CD4-positive, alpha-beta T cell treated with Interleukin-2 at 100 ng/mL for 4 hours (primary cell): ENCODE results near the gene NOS1.

Experiments
- DNase-seq: peaks from one replicate; pipeline ENCODE4 v3.0.0-alpha.2; 2020; ENCODE audit warnings: low spot score

The NOS1 gene

DNA sequence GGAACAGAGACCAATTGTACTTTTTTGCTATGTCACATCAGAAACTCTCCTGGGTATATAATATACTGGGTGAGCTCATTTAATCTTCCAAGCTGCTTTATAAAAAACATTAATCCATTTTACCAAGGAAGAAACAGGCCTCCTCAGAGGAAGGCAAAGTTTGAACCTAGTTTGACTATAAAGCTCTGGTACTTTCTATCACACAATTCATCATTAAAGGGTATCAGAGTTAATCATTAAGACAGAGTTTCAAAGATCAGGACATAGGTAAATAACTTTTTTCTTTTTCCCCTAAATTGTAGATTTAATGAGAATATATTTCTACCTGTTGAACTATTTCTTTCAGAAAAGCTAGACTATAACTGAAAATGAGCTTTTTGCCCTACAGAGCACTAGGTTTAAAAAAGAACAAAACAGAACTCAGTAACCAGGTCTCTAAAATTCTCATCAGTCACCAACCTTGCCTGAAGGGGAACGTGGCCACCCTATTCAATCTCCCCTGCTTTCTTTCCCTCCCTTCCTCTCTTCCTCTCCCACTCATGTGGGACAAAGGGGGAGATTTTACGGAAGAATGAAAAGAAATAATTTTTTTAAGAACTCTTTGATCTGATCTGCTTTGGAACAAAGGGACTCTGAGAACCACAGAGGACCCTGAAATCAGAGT lies 189.8 kb downstream of the NOS1 start:
- DNase-seq: no peak

DNA sequence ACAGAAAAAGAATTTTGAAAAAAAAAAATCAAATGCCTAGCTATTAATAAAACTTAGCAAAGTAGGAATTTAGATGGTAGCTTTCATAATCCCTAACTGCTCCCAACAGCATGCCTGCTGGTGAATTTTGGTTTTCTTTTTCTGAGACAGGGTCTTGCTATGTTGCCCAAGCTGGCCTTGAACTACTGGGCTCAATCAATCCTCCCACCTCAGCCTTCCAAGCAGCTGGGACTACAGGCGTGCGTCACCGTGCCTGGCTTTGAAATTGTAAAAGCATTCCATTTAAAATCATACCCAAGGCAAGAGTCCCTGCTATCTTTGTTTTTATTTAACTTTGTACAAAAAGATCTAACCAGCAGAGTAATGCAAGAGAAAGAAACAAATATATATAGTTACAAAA lies 191.9 kb downstream of the NOS1 start:
- no peak for DNase-seq

DNA sequence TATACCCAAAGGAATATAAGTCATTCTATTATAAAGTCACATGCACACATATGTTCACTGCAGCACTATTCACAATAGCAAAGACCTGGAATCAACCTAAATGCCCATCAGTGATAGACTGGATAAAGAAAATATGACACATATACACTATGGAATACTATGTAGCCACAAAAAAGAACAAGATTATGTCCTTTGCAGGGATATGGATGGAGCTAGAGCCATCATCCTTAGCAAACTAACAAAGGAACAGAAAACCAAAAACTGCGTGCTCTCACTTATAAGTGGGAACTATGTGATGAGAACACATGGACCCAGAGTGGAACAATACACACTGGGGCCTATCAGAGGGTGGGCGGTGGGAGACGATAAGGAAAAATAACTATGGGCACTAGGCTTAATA lies 192.4 kb downstream of the NOS1 start:
- no peak for DNase-seq

DNA sequence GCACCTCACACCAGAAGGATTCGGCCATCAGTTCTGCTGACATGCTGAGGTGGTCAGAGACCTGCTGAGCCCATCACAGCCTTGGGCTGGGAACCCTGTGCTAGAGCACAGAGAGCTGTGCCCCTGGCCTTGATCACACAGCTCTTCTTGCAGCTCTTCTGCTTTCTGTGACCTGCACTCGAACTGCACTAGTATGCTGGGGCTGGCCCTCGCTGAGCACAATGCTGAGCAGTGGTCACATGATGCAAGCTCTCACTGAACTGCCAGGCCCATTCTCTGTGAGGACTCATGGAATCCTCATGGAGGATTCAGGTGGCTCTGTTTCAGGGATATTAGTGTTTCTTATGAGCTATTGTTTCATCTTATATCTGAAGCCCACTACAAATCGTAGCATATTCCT lies 193.7 kb downstream of the NOS1 start:
- DNase-seq: no peak

DNA sequence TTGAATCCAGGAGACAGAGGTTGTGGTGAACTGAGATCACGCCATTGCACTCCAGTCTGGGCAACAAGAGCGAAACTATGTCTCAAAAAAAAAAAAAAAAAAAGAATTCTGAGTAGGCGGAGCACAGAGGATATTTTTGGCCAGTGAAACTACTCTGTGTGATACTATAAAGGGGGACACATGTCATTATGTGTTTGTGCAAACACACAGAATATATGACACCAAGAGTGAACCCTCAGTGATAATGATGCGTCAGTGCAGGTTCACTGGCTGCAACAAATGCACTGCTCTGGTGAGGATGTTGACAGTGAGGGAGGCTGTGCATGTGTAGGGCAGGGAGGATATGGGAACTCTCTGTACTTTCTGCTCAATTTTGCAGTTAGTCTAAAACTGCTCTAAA lies 195.3 kb downstream of the NOS1 start:
- DNase-seq: no peak

DNA sequence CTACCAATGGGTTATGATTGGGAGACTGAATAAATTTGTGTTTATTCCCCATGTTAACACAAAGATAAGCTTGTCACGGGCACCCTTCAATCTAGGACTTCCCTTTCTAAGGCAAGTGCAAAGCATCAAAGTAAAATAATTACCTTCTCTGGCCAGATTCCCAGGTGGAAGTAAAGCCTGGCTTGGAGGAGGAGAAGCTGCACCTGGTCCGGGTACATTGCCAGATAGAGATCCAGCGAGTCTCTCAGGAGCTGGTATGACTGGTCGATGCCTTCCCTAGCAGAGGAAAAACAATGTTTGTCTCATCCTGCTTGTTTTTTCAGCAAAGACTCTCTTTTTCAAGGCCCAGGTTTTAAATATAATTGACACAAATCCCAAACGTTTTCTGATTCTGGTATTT lies 196.1 kb downstream of the NOS1 start:
- DNase-seq: no peak

DNA sequence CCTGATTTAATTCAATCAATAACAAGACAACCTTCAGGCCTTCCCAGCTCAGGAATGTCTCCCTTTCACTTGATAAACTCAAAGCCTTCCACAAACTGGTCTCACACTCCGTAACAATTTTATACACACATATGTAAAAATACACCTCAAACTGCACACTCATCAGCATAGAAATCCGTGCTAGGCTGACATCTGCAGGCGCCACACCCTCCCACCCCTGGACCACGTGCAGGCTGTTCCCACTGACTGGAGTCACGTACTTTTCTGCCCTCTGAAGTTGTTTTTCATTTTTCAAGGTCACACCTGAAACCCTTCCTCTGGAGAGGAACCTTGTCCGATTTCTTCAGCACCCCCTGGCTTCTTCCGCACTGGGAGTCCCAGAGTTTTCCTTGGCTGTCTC lies 198.8 kb downstream of the NOS1 start:
- no peak for DNase-seq

DNA sequence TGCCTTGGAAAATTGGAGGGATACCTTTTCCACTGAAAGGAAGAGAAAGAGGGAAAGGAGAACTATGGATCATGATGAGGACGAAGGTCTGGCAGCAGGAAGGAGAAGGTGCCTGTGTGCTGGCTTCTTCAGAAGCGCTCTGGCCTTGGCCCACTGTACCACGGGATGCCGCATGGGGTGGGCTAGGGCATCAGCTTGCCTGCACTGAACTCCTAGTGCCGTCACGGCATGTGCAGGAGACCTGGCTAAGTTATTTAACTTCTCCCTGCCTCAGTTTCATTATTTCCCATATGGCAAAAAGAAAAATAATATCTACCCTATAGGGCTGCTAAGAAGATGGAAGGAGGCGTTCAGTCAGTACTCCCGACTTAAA lies 199.3 kb downstream of the NOS1 start:
- no peak for DNase-seq

DNA sequence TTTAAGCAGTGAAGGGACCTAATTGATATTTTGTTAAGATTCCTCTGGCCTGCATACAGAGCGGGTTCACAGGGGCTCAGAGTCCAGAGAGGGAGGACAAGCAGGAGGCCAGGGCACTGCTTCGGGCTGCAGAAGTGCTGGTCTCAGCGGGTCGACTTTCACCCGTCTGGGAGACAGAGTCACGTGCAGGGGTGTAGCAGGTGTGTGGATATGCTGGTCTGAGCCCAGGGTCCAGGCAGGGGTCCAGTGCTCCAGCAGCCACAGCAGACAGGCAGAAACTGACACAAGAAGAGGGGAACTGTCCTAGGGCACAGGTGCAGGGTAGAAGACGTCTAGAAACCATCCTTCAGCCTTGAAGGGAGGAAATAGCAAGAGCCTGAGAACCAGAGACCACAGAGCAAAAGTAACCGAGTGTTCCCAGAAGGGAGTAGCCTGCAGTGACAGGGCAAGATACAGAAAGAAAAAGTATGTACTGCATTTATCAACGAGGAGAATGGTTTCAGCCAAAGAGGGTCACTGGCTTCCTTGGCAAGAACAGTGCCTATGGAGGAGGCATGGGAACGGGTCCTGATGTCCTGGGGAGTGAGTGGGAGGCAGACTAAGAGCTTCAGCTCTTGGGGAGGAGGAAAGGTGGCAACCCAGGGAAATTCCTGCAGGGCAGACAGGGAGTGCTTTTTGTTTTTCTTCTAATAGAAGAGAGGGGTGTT lies 199.8 kb downstream of the NOS1 start:
- no peak for DNase-seq

DNA sequence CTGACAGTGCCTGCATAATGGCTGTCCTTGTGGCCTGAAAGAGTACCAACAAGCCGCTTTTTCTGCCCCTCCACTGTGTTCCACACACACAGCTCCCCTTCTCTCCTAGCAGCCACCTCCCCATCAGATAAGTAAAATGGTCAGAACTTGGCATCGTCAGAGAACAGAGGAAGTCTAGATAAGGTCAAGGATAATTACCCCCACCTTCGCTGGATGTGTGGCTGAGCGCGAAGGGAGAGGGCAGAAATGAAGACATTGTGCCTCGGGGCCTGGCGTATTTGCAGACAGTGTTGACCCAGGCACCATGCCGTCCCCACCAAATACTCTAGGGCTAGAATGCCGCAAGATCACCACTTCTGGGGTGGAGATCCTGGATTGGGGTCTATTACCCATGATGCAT lies 201.8 kb downstream of the NOS1 start:
- no peak for DNase-seq

DNA sequence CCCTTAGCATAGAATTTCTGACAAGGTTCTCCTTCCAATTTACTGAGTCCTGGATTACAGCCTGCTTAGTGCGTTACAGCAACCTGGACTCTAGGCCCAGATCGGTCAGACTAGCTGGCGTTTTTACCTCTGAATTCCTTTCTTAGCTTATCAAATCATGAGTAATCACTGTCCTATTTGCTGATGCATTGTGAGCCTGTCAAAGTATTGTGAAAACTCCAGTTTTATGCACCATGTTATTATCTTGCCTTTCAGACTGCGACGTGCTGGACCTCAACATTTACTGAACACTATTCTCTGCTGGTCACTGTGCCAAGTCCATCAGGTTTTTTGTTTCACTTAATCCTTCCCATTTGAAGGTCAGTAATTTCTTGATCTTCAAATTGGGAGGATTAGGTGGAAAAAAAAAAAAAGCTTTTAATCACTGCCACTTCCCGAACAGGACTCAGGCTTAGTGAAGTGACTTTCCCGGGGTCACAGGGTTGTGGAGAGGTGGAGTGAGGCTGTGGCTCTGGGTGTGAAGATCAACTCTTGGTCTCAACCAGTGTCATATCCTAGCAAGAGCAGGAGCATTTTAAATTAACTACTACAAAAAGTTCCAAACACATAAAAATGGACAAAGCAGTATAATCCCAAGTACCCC lies 202.4 kb downstream of the NOS1 start:
- no peak for DNase-seq
